Activated T-helper 2 cell treated with anti-CD3 and anti-CD28 coated beads, Interferon-gamma antibody, Interleukin-2, Interleukin-4, amounts not matched to agents 10 μg/mL and 5 μg/mL and 100 μg/mL, durations not matched to agents 14 hours and 24 hours and 36 hours (primary cell): ENCODE results near the gene OPRM1. TPM values are rescaled to one million over a fixed set of nuclear protein-coding genes. Genes with fewer than 3 reads are reported as not detected.

ENCODE experiments used
- DNase-seq: peaks from one replicate; pipeline ENCODE4 v3.0.0; 2021; ENCODE audit warnings: low spot score
- H3K27ac Mint-ChIP-seq: one replicate; pipeline ENCODE4 v1.8.0; 2021; ENCODE audit warnings: mixed read lengths
- H3K27me3 Mint-ChIP-seq: one replicate; pipeline ENCODE4 v1.8.0; 2021; ENCODE audit warnings: low read depth, mixed read lengths
- H3K36me3 Mint-ChIP-seq: one replicate; pipeline ENCODE4 v1.8.0; 2021; ENCODE audit warnings: low read depth, mixed read lengths
- H3K4me1 Mint-ChIP-seq: one replicate; pipeline ENCODE4 v1.8.0; 2021; ENCODE audit warnings: low read depth, mixed read lengths
- H3K4me3 Mint-ChIP-seq: one replicate; pipeline ENCODE4 v1.8.0; 2021; ENCODE audit warnings: low read depth, mild to moderate bottlenecking, moderate library complexity, mixed read lengths
- H3K9me3 Mint-ChIP-seq: one replicate; pipeline ENCODE4 v1.8.0; 2021; ENCODE audit warnings: mixed read lengths
- intact Hi-C: fragments of 100-400 bp; cut with micrococcal nuclease; formaldehyde crosslinking; loops from one replicate; pipeline ENCODE4 v1.15.1; 2023
- total RNA-seq: library from RNA; stranded (reverse); gene quantifications from 2 replicates; pipeline ENCODE4 v1.2.3, GENCODE V29; 2022

The OPRM1 gene
- total RNA-seq, 1 donor from 2014 or later: not detected

- no peak overlapping the region for H3K4me3 Mint-ChIP-seq
- no peaks in the 10 kb centered on the region for H3K9me3 Mint-ChIP-seq
- intact Hi-C loops: no loop called here
- H3K36me3 Mint-ChIP-seq: peaks cover 10% of the 10 kb centered on the region
- no peak overlapping the region for H3K27ac Mint-ChIP-seq
- no peak for DNase-seq
- H3K4me1 Mint-ChIP-seq: no peaks in the 10 kb centered on the region
- H3K27me3 Mint-ChIP-seq: no peaks in the 10 kb centered on the region
These were observed 167.1 kb downstream of the OPRM1 start for GRCh38 chr6:154206141-154206540.

GRCh38 chr6:154206996-154207395 lies 168.0 kb downstream of the OPRM1 start:
- Mint-ChIP-seq H3K27me3 (no peaks in the 10 kb centered on the region), H3K36me3 (peaks cover 7% of the 10 kb centered on the region), H3K27ac (no peak overlapping the region), H3K4me1 (no peaks in the 10 kb centered on the region), H3K4me3 (no peak overlapping the region), H3K9me3 (no peaks in the 10 kb centered on the region)
- DNase-seq: no peak
- intact Hi-C loops: no loop called here

- H3K36me3 Mint-ChIP-seq: peaks cover under 1% of the 10 kb centered on the region
- H3K27ac Mint-ChIP-seq: no peak overlapping the region
- no peaks in the 10 kb centered on the region for H3K9me3 Mint-ChIP-seq
- no peaks in the 10 kb centered on the region for H3K27me3 Mint-ChIP-seq
- H3K4me3 Mint-ChIP-seq: no peak overlapping the region
- intact Hi-C loops: no loop called here
- no peak for DNase-seq
- no peaks in the 10 kb centered on the region for H3K4me1 Mint-ChIP-seq
These were observed 170.5 kb downstream of the OPRM1 start for GRCh38 chr6:154209555-154209954.

- no peak overlapping the region for H3K4me3 Mint-ChIP-seq
- H3K36me3 Mint-ChIP-seq: no peaks in the 10 kb centered on the region
- H3K4me1 Mint-ChIP-seq: no peaks in the 10 kb centered on the region
- intact Hi-C loops: no loop called here
- H3K27me3 Mint-ChIP-seq: no peaks in the 10 kb centered on the region
- no peak overlapping the region for H3K27ac Mint-ChIP-seq
- no peak for DNase-seq
- no peaks in the 10 kb centered on the region for H3K9me3 Mint-ChIP-seq
These were observed 171.6 kb downstream of the OPRM1 start for GRCh38 chr6:154210678-154211077.

- H3K27me3 Mint-ChIP-seq: peaks cover 6% of the 10 kb centered on the region
- H3K27ac Mint-ChIP-seq: no peak overlapping the region
- H3K36me3 Mint-ChIP-seq: peaks cover 5% of the 10 kb centered on the region
- peaks cover 11% of the 10 kb centered on the region for H3K4me1 Mint-ChIP-seq
- no peaks in the 10 kb centered on the region for H3K9me3 Mint-ChIP-seq
- DNase-seq: no peak
- H3K4me3 Mint-ChIP-seq: no peak overlapping the region
- intact Hi-C loops: no loop called here
These were observed 174.7 kb downstream of the OPRM1 start for GRCh38 chr6:154213782-154214181.

GRCh38 chr6:154218301-154218700 lies 179.3 kb downstream of the OPRM1 start:
- H3K4me3 Mint-ChIP-seq: no peak overlapping the region
- no peak overlapping the region for H3K27ac Mint-ChIP-seq
- no peak for DNase-seq
- H3K9me3 Mint-ChIP-seq: no peaks in the 10 kb centered on the region
- peaks cover 10% of the 10 kb centered on the region for H3K36me3 Mint-ChIP-seq
- H3K27me3 Mint-ChIP-seq: peaks cover 14% of the 10 kb centered on the region
- H3K4me1 Mint-ChIP-seq: peaks cover 15% of the 10 kb centered on the region
- intact Hi-C loops: no loop called here

- no peaks in the 10 kb centered on the region for H3K9me3 Mint-ChIP-seq
- no peak overlapping the region for H3K27ac Mint-ChIP-seq
- H3K27me3 Mint-ChIP-seq: peaks cover 14% of the 10 kb centered on the region
- intact Hi-C loops: no loop called here
- H3K4me1 Mint-ChIP-seq: peaks cover 15% of the 10 kb centered on the region
- H3K4me3 Mint-ChIP-seq: no peak overlapping the region
- DNase-seq: no peak
- peaks cover 10% of the 10 kb centered on the region for H3K36me3 Mint-ChIP-seq
These were observed 179.7 kb downstream of the OPRM1 start for GRCh38 chr6:154218787-154219186.

GRCh38 chr6:154219250-154219649 lies 180.2 kb downstream of the OPRM1 start:
- Mint-ChIP-seq H3K4me3 (no peak overlapping the region), H3K9me3 (no peaks in the 10 kb centered on the region), H3K36me3 (peaks cover 10% of the 10 kb centered on the region), H3K27me3 (peaks cover 14% of the 10 kb centered on the region), H3K4me1 (peaks cover 18% of the 10 kb centered on the region), H3K27ac (no peak overlapping the region)
- intact Hi-C loops: no loop called here
- no peak for DNase-seq

GRCh38 chr6:154222716-154223115 lies 183.7 kb downstream of the OPRM1 start:
- H3K27me3 Mint-ChIP-seq: peaks cover 12% of the 10 kb centered on the region

GRCh38 chr6:154223296-154223695 lies 184.3 kb downstream of the OPRM1 start:
- Mint-ChIP-seq H3K4me3 (no peak overlapping the region), H3K27ac (no peak overlapping the region), H3K4me1 (peaks cover 16% of the 10 kb centered on the region), H3K9me3 (no peaks in the 10 kb centered on the region), H3K27me3 (peaks cover 10% of the 10 kb centered on the region), H3K36me3 (peaks cover 6% of the 10 kb centered on the region)
- intact Hi-C loops: no loop called here
- no peak for DNase-seq

More at GRCh38 chr6:154222716-154223115, 183.7 kb downstream of the OPRM1 start:
- Mint-ChIP-seq H3K36me3 (peaks cover 10% of the 10 kb centered on the region), H3K27ac (no peak overlapping the region), H3K9me3 (no peaks in the 10 kb centered on the region), H3K4me1 (peaks cover 20% of the 10 kb centered on the region), H3K4me3 (no peak overlapping the region)
- no peak for DNase-seq
- intact Hi-C loops: no loop called here

- H3K36me3 Mint-ChIP-seq: no peaks in the 10 kb centered on the region
- peaks cover 29% of the 10 kb centered on the region for H3K4me1 Mint-ChIP-seq
- no peaks in the 10 kb centered on the region for H3K9me3 Mint-ChIP-seq
- H3K4me3 Mint-ChIP-seq: no peak overlapping the region
- no peak overlapping the region for H3K27ac Mint-ChIP-seq
- DNase-seq: no peak
- H3K27me3 Mint-ChIP-seq: no peaks in the 10 kb centered on the region
- intact Hi-C loops: no loop called here
These were observed 187.4 kb downstream of the OPRM1 start for GRCh38 chr6:154226461-154226860.

- Mint-ChIP-seq H3K4me1 (peaks cover 39% of the 10 kb centered on the region), H3K4me3 (no peak overlapping the region), H3K27ac (no peak overlapping the region), H3K36me3 (no peaks in the 10 kb centered on the region), H3K9me3 (no peaks in the 10 kb centered on the region), H3K27me3 (no peaks in the 10 kb centered on the region)
- intact Hi-C loops: no loop called here
- no peak for DNase-seq
These were observed 189.0 kb downstream of the OPRM1 start for GRCh38 chr6:154227862-154228520.

GRCh38 chr6:154228521-154228905 lies 189.5 kb downstream of the OPRM1 start:
- intact Hi-C loops: no loop called here
- Mint-ChIP-seq H3K27me3 (no peaks in the 10 kb centered on the region), H3K9me3 (no peaks in the 10 kb centered on the region), H3K4me3 (no peak overlapping the region), H3K27ac (no peak overlapping the region), H3K4me1 (peaks cover 41% of the 10 kb centered on the region), H3K36me3 (no peaks in the 10 kb centered on the region)
- DNase-seq: no peak

- peaks cover 44% of the 10 kb centered on the region for H3K4me1 Mint-ChIP-seq
- H3K27me3 Mint-ChIP-seq: no peaks in the 10 kb centered on the region
- H3K27ac Mint-ChIP-seq: peak overlapping the region; percentile 66
- H3K9me3 Mint-ChIP-seq: no peaks in the 10 kb centered on the region
- DNase-seq: peak; percentile 45
- intact Hi-C loops: loop anchor here (1.0 to 10.0 kb wide), 5 partner anchors 11 to 1085 kb away; partner anchors contain the start of gene TFB1M
- H3K36me3 Mint-ChIP-seq: no peaks in the 10 kb centered on the region
- H3K4me3 Mint-ChIP-seq: peak overlapping the region; percentile 51
These were observed 190.7 kb downstream of the OPRM1 start for GRCh38 chr6:154229786-154230185.
